Calu3 (cell line): ENCODE data around the gene GORAB. TPM values are rescaled to one million over a fixed set of nuclear protein-coding genes. Genes with fewer than 3 reads are reported as not detected.
A peak's percentile ranks its signal among the peaks of the same experiment; 100 is the strongest.

ENCODE experiments used
- BruUV-seq: library from RNA; stranded (reverse); fragments of 400-500 nt; replicated peaks from 2 replicates; lab custom pipeline; 2021; lab: Mats Ljungman, UMichigan
- CTCF ChIA-PET: fragments of 300-600 bp; sonication (Branson Sonifier 250); formaldehyde crosslinking; loops from one replicate; lab custom pipeline; 2022; ENCODE audit warnings: antibody characterized with exemption; lab: Charles Lee
- DNase-seq: peaks from one replicate; pipeline ENCODE4 v3.0.0; 2022
- H3K27ac Mint-ChIP-seq: one replicate; pipeline ENCODE4 v1.8.0; 2022; ENCODE audit warnings: mixed read lengths; ENCODE audit not compliant: unreplicated experiment
- H3K27me3 Mint-ChIP-seq: one replicate; pipeline ENCODE4 v1.8.0; 2022; ENCODE audit warnings: mixed read lengths; ENCODE audit not compliant: unreplicated experiment
- H3K36me3 Mint-ChIP-seq: one replicate; pipeline ENCODE4 v1.8.0; 2022; ENCODE audit warnings: mild to moderate bottlenecking, moderate library complexity, mixed read lengths; ENCODE audit not compliant: insufficient read depth, unreplicated experiment
- H3K4me1 Mint-ChIP-seq: one replicate; pipeline ENCODE4 v1.8.0; 2022; ENCODE audit warnings: mild to moderate bottlenecking, low read depth, mixed read lengths; ENCODE audit not compliant: unreplicated experiment
- H3K4me3 Mint-ChIP-seq: one replicate; pipeline ENCODE4 v1.8.0; 2022; ENCODE audit warnings: mild to moderate bottlenecking, low read depth, moderate library complexity, mixed read lengths; ENCODE audit not compliant: unreplicated experiment
- H3K9me3 Mint-ChIP-seq: one replicate; pipeline ENCODE4 v1.8.0; 2022; ENCODE audit warnings: low read depth, mixed read lengths; ENCODE audit not compliant: unreplicated experiment
- intact Hi-C: fragments of 100-400 bp; cut with micrococcal nuclease; formaldehyde crosslinking; loops from one replicate; pipeline ENCODE4 v1.10.0; 2022; ENCODE audit not compliant: unreplicated experiment
- total RNA-seq: library from RNA; stranded (reverse); gene quantifications from 2 replicates; pipeline ENCODE4 v1.2.3, GENCODE V29; 2022
- TF ChIP-seq, protein P1 (sequence below): fragments of 200-600 bp; IDR thresholded peaks from one replicate; pipeline ENCODE4 v1.8.0; 2022; ENCODE audit warnings: antibody characterized with exemption; ENCODE audit not compliant: unreplicated experiment

The GORAB gene
- total RNA-seq, 1 experiment from 2014 or later = 20.5 TPM

DNA sequence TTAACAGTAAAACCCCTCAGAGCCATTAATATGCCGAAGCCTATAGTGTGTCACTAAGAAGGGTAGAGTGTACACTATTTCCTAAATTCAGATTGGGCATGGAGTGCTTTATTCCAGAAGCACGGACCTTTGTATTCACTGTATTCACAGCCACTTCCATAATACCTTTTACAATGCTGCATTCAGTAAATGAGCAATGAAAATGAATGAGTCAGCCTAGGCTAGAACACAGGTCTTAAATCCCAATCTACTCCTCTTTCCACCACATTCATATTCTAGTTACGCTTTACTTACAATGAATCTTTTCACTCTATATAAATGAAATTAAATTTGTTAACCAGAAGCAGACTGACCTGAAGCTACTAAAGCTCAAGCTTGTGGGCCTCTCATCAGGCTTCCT is 13.0 kb upstream of the GORAB start:
- H3K4me1 Mint-ChIP-seq = no peaks in the 10 kb centered on the region
- DNase-seq = no peak
- H3K4me3 Mint-ChIP-seq = no peak overlapping the region
- no peaks in the 10 kb centered on the region for H3K36me3 Mint-ChIP-seq
- no peak overlapping the region for H3K27ac Mint-ChIP-seq
- no peaks in the 10 kb centered on the region for H3K27me3 Mint-ChIP-seq
- TF ChIP-seq, protein P1, sequence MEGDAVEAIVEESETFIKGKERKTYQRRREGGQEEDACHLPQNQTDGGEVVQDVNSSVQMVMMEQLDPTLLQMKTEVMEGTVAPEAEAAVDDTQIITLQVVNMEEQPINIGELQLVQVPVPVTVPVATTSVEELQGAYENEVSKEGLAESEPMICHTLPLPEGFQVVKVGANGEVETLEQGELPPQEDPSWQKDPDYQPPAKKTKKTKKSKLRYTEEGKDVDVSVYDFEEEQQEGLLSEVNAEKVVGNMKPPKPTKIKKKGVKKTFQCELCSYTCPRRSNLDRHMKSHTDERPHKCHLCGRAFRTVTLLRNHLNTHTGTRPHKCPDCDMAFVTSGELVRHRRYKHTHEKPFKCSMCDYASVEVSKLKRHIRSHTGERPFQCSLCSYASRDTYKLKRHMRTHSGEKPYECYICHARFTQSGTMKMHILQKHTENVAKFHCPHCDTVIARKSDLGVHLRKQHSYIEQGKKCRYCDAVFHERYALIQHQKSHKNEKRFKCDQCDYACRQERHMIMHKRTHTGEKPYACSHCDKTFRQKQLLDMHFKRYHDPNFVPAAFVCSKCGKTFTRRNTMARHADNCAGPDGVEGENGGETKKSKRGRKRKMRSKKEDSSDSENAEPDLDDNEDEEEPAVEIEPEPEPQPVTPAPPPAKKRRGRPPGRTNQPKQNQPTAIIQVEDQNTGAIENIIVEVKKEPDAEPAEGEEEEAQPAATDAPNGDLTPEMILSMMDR = no peak
- CTCF ChIA-PET = no interaction called here
- no TSS peak for BruUV-seq
- no peaks in the 10 kb centered on the region for H3K9me3 Mint-ChIP-seq
- intact Hi-C loops = no loop called here

DNA sequence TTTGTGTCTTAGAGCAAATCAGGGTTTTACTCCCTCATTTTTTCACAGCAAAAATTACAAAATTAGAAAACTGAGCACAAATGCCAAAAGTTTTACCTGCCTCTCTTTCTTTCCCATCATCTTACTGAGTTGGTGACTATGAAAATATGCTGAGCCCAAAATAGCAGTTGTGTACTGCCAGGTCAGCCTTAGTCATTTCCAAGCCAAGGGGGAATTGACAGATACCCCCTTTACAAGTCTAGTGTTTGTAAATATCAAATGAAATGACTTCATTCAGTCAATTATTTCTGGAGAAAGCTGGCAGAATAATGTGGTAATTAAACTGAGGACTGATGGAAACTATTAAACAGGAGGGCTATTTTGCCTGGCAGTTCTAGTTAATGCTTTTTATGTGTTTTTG is 11.4 kb upstream of the GORAB start:
- H3K9me3 Mint-ChIP-seq = no peaks in the 10 kb centered on the region

DNA sequence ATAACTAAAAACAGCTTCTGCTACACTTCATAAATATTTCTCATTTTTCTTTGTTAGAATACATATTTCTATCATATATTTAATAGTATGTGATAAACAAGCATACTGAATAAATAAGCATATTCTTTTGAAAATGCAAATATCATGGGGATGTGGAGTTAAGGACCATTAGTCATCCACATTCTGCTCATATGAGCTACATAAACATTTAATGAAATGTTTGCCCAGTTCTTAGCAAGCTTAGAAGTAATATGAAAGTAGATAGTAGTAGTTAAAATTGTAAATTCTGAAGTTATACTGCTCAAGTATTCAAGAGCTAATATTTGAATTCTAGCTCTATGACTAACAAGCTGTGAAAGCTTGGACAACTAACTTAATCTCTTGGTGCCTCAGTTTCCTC is 10.1 kb upstream of the GORAB start:
- no peak overlapping the region for H3K27ac Mint-ChIP-seq
- TF ChIP-seq, protein P1 = no peak
- BruUV-seq = no TSS peak
- H3K9me3 Mint-ChIP-seq = no peaks in the 10 kb centered on the region
- CTCF ChIA-PET = interaction anchor here (1.2 kb wide), 1 partner anchor 407 kb away, joined by 3 read pairs; no protein-coding TSS in a partner anchor
- no peaks in the 10 kb centered on the region for H3K4me1 Mint-ChIP-seq
- intact Hi-C loops = no loop called here
- no peaks in the 10 kb centered on the region for H3K36me3 Mint-ChIP-seq
- no peaks in the 10 kb centered on the region for H3K27me3 Mint-ChIP-seq
- no peak for DNase-seq
- no peak overlapping the region for H3K4me3 Mint-ChIP-seq

More for the DNA sequence above, 11.4 kb upstream of the GORAB start:
- BruUV-seq = no TSS peak
- H3K4me3 Mint-ChIP-seq = no peak overlapping the region
- DNase-seq = no peak
- intact Hi-C loops = no loop called here
- no peaks in the 10 kb centered on the region for H3K4me1 Mint-ChIP-seq
- no peaks in the 10 kb centered on the region for H3K36me3 Mint-ChIP-seq
- CTCF ChIA-PET = no interaction called here
- H3K27me3 Mint-ChIP-seq = no peaks in the 10 kb centered on the region
- TF ChIP-seq, protein P1 = no peak
- H3K27ac Mint-ChIP-seq = no peak overlapping the region

DNA sequence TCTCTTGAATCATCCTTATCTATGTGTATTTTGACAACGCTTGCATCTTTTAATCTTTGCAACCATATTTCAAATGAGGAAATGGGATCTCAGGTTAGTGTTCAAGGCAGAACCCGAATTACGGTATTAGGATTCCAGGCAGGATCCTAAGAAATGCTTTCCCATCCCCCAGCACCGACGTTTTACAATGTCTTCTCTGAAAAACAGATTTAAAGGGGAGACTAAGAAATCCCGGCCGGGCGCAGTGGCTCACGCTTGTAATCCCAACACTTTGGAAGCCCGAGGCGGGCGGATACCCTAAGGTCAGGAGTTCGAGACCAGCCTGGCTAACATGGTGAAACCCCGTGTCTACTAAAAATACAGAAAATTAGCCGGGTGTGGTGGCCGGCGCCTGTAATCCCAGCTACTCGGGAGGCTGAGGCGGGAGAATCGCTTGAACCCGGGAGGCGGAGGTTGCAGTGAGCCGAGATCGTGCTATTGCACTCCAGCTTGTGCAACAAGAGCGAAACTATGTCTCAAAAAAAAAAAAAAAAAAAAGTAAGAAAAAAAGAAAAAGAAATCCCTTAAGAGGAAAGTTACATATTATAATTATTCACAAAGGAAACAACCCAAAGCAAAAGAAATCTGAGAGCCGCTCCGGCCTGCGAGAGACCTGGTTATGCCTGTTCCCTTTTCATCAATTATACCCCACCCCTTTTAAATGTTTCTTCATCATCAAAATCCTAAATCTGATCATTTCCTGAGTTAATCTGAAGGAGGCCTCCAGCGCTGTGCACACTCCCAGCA is 801 bp upstream of the GORAB start:
- CTCF ChIA-PET = no interaction called here

More for the DNA sequence above, 801 bp upstream of the GORAB start:
- no peak overlapping the region for H3K27ac Mint-ChIP-seq
- intact Hi-C loops = loop anchor here (10.0 kb wide), 3 partner anchors 354 to 606 kb away; partner anchors contain the start of gene KIFAP3
- no peak overlapping the region for H3K4me3 Mint-ChIP-seq
- no peaks in the 10 kb centered on the region for H3K36me3 Mint-ChIP-seq
- H3K4me1 Mint-ChIP-seq = peaks cover 11% of the 10 kb centered on the region
- no peaks in the 10 kb centered on the region for H3K27me3 Mint-ChIP-seq
- TF ChIP-seq, protein P1 = no peak
- no peaks in the 10 kb centered on the region for H3K9me3 Mint-ChIP-seq
- peak; percentile 7 for DNase-seq
- TSS peak; percentile 96 for BruUV-seq
